SK-N-MC (cell line): ENCODE measurements around the gene EGR2.

Experiments used
- EZH2 ChIP-seq: fragments of 200-600 bp; sonication (generic); IDR thresholded peaks from one replicate; pipeline ENCODE4 v1.6.1; 2017; ENCODE audit warnings: antibody characterized with exemption
- FOXP2 ChIP-seq: optimal IDR thresholded peaks from 2 replicates; pipeline ENCODE3; 2011; ENCODE audit warnings: mild to moderate bottlenecking, moderate library complexity; ENCODE audit not compliant: insufficient read depth; ENCODE audit errors: extremely low read length, control extremely low read depth
- POLR2AphosphoS5 ChIP-seq: IDR thresholded peaks from 2 replicates; pipeline ENCODE4 v1.6.1; 2012; ENCODE audit warnings: mild to moderate bottlenecking, low read depth, low read length, borderline replicate concordance

DNA sequence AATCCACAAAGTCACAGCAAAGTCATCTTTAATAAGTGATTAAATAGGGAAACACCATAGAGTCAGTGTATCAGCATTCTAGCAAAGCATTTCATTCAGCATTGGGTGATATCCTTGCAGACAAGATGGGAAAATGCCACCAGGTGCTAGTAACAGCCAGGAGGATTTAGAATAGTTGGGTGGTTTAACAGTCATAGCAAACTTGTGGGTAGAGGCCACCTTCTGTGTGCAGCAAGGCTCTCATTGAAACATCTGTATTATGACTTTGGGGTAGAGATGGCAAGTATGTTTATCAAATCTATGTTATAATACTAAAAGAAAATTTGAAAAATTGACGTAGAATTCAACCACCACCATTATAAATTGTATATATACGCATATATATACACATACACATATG is 38.0 kb downstream of the EGR2 start:
- TF ChIP-seq POLR2AphosphoS5 (no peak), FOXP2 (no peak), EZH2 (no peak)
